Caco-2 (cell line): Measurements from ENCODE around the gene ARMH3. TPM values are rescaled to one million over a fixed set of nuclear protein-coding genes. Genes with fewer than 3 reads are reported as not detected.

ENCODE experiments used
- BruUV-seq: library from RNA; stranded (reverse); fragments of 400-500 nt; replicated peaks from 2 replicates; lab custom pipeline; 2021; lab: Mats Ljungman, UMichigan
- CTCF ChIA-PET: fragments of 300-600 bp; sonication (Branson Sonifier 250); formaldehyde crosslinking; loops from one replicate; lab custom pipeline; 2022; ENCODE audit warnings: antibody characterized with exemption; lab: Charles Lee
- POLR2A ChIA-PET: fragments of 300-600 bp; sonication (Branson Sonifier 250); formaldehyde crosslinking; loops from one replicate; lab custom pipeline; 2022; ENCODE audit warnings: antibody characterized with exemption; lab: Charles Lee
- DNase-seq, 2 experiments: peaks; one replicate each; pipeline versions ENCODE4 v3.0.0 to v3.0.0-alpha.2; 2020 to 2022
- H3K27me3 ChIP-seq: replicated peaks from 2 replicates; pipeline ENCODE4 v1.6.0; 2011; ENCODE audit warnings: low read length; ENCODE audit not compliant: control insufficient read depth, insufficient read depth
- H3K36me3 ChIP-seq: 2 replicates; pipeline ENCODE4 v1.5.1; 2011; ENCODE audit warnings: low read length; ENCODE audit not compliant: control insufficient read depth, insufficient read depth
- H3K4me1 ChIP-seq: fragments of 250-450 bp; sonication (Bioruptor Pico); 2 replicates; pipeline ENCODE4 v1.5.1; 2020; ENCODE audit warnings: mild to moderate bottlenecking
- H3K4me3 ChIP-seq: 2 replicates; pipeline ENCODE4 v1.5.1; 2011; ENCODE audit warnings: low read depth, mild to moderate bottlenecking, control low read depth, low read length
- H3K9me3 ChIP-seq: fragments of 250-450 bp; sonication (Bioruptor Pico); 2 replicates; pipeline ENCODE4 v1.5.1; 2020; ENCODE audit warnings: mild to moderate bottlenecking, moderate library complexity
- H3K27ac Mint-ChIP-seq: one replicate; pipeline ENCODE4 v1.8.0; 2022; ENCODE audit warnings: mixed read lengths; ENCODE audit not compliant: unreplicated experiment
- H3K27me3 Mint-ChIP-seq: one replicate; pipeline ENCODE4 v1.8.0; 2022; ENCODE audit warnings: mixed read lengths; ENCODE audit not compliant: insufficient read depth, unreplicated experiment
- H3K36me3 Mint-ChIP-seq: one replicate; pipeline ENCODE4 v1.8.0; 2022; ENCODE audit warnings: mild to moderate bottlenecking, mixed read lengths; ENCODE audit not compliant: insufficient read depth, unreplicated experiment
- H3K4me1 Mint-ChIP-seq: one replicate; pipeline ENCODE4 v1.8.0; 2022; ENCODE audit warnings: low read depth, mixed read lengths; ENCODE audit not compliant: unreplicated experiment
- H3K4me3 Mint-ChIP-seq: one replicate; pipeline ENCODE4 v1.8.0; 2022; ENCODE audit warnings: mild to moderate bottlenecking, moderate library complexity, mixed read lengths; ENCODE audit not compliant: unreplicated experiment
- H3K9me3 Mint-ChIP-seq: one replicate; pipeline ENCODE4 v1.8.0; 2022; ENCODE audit warnings: mixed read lengths; ENCODE audit not compliant: unreplicated experiment
- CTCF ChIP-seq, 2 experiments: fragments of 200-600 bp in 1 of 2; IDR thresholded peaks; 1 replicate in 1 of 2; 2 replicates in 1 of 2; pipeline versions ENCODE4 v1.5.1 to v1.8.0; 2011 to 2022; ENCODE audit warnings: antibody characterized with exemption in 1 of 2, control low read depth in 1 of 2, inconsistent platforms in 1 of 2, low read depth in 1 of 2, low read length in 1 of 2, mild to moderate bottlenecking in 1 of 2, moderate library complexity in 1 of 2; ENCODE audit not compliant: insufficient read depth in 1 of 2, severe bottlenecking in 1 of 2, unreplicated experiment in 1 of 2
- intact Hi-C: fragments of 100-400 bp; cut with micrococcal nuclease; formaldehyde crosslinking; loops from one replicate; pipeline ENCODE4 v1.10.0; 2022; ENCODE audit not compliant: unreplicated experiment
- total RNA-seq: library from RNA; stranded (reverse); gene quantifications from 2 replicates; pipeline ENCODE4 v1.2.3, GENCODE V29; 2022

The ARMH3 gene
- total RNA-seq, 1 experiment from 2014 or later = 17.4 TPM

- H3K4me1 Mint-ChIP-seq = no peaks in the 10 kb centered on the region
- BruUV-seq = no TSS peak
- Histone ChIP-seq H3K9me3 (no peaks in the 10 kb centered on the region), H3K4me1 (no peaks in the 10 kb centered on the region), H3K36me3 (peaks cover 2% of the 10 kb centered on the region; the same call in 1 of the 2 replicates), H3K27me3 (no peaks in the 10 kb centered on the region), H3K4me3 (no peak overlapping the region)
- ChIA-PET CTCF (no interaction called here), POLR2A (no interaction called here)
- no peaks in the 10 kb centered on the region for H3K27me3 Mint-ChIP-seq
- intact Hi-C loops = no loop called here
- TF ChIP-seq CTCF (IDR thresholded peaks at IDR 0.05; ENCODE audit: insufficient read depth in 1 of 2, low read depth in 1 of 2, low read length in 1 of 2, severe bottlenecking in 1 of 2, unreplicated experiment in 1 of 2) = no peak
- no peak overlapping the region for H3K4me3 Mint-ChIP-seq
- no peaks in the 10 kb centered on the region for H3K9me3 Mint-ChIP-seq
- DNase-seq = no peak
- H3K36me3 Mint-ChIP-seq = peaks cover 62% of the 10 kb centered on the region
- H3K27ac Mint-ChIP-seq = no peak overlapping the region
Measured at GRCh38 chr10:102033787-102034186, 22.2 kb downstream of the ARMH3 start.

GRCh38 chr10:102027261-102027660 is 28.7 kb downstream of the ARMH3 start:
- TF ChIP-seq CTCF (IDR thresholded peaks at IDR 0.05; ENCODE audit: insufficient read depth in 1 of 2, low read depth in 1 of 2, low read length in 1 of 2, severe bottlenecking in 1 of 2, unreplicated experiment in 1 of 2) = no peak
- POLR2A ChIA-PET = no interaction called here
- H3K9me3 ChIP-seq = no peaks in the 10 kb centered on the region
- DNase-seq = no peak
- H3K27me3 Mint-ChIP-seq = no peaks in the 10 kb centered on the region
- CTCF ChIA-PET = no interaction called here
- no peaks in the 10 kb centered on the region for H3K36me3 ChIP-seq
- BruUV-seq = no TSS peak
- H3K4me1 ChIP-seq = no peaks in the 10 kb centered on the region
- no peak overlapping the region for H3K4me3 Mint-ChIP-seq
- intact Hi-C loops = no loop called here
- H3K9me3 Mint-ChIP-seq = no peaks in the 10 kb centered on the region
- H3K36me3 Mint-ChIP-seq = peaks cover 41% of the 10 kb centered on the region
- no peaks in the 10 kb centered on the region for H3K27me3 ChIP-seq
- H3K4me1 Mint-ChIP-seq = no peaks in the 10 kb centered on the region
- H3K27ac Mint-ChIP-seq = no peak overlapping the region
- no peak overlapping the region for H3K4me3 ChIP-seq

- Histone ChIP-seq H3K9me3 (no peaks in the 10 kb centered on the region), H3K36me3 (no peaks in the 10 kb centered on the region), H3K27me3 (no peaks in the 10 kb centered on the region), H3K4me1 (no peaks in the 10 kb centered on the region), H3K4me3 (no peak overlapping the region)
- DNase-seq = no peak
- TF ChIP-seq CTCF (IDR thresholded peaks at IDR 0.05; ENCODE audit: insufficient read depth in 1 of 2, low read depth in 1 of 2, low read length in 1 of 2, severe bottlenecking in 1 of 2, unreplicated experiment in 1 of 2) = no peak
- Mint-ChIP-seq H3K4me1 (no peaks in the 10 kb centered on the region), H3K4me3 (no peak overlapping the region), H3K36me3 (peaks cover 41% of the 10 kb centered on the region), H3K27me3 (no peaks in the 10 kb centered on the region), H3K27ac (no peak overlapping the region), H3K9me3 (no peaks in the 10 kb centered on the region)
- BruUV-seq = no TSS peak
- ChIA-PET CTCF (no interaction called here), POLR2A (no interaction called here)
- intact Hi-C loops = no loop called here
Measured at GRCh38 chr10:102024799-102025198, 31.2 kb downstream of the ARMH3 start.
